Activated CD4-positive, CD25-positive, alpha-beta regulatory T cell treated with anti-CD3 and anti-CD28 coated beads, Interleukin-2, amount 50 U/mL, for 16 hours (primary cell): ENCODE measurements around the gene MYO1E.
A peak's percentile ranks its signal among the peaks of the same experiment; 100 is the strongest.

Experiments used
- DNase-seq: peaks from one replicate; pipeline ENCODE4 v3.0.0-alpha.2; 2020; ENCODE audit warnings: low read depth, low spot score

MYO1E gene

GRCh38 chr15:59317211-59317610 is 55.5 kb downstream of the MYO1E start:
- no peak for DNase-seq

- DNase-seq, result no peak
Measured at GRCh38 chr15:59315914-59316451, 56.7 kb downstream of the MYO1E start.

- DNase-seq, result no peak
Measured at GRCh38 chr15:59313641-59314332, 58.9 kb downstream of the MYO1E start.

GRCh38 chr15:59312205-59312604 is 60.5 kb downstream of the MYO1E start:
- no peak for DNase-seq

- no peak for DNase-seq
Measured at GRCh38 chr15:59311195-59311594, 61.5 kb downstream of the MYO1E start.

GRCh38 chr15:59309405-59309804 is 63.3 kb downstream of the MYO1E start:
- no peak for DNase-seq

GRCh38 chr15:59307165-59307537 is 65.5 kb downstream of the MYO1E start:
- no peak for DNase-seq

GRCh38 chr15:59306520-59307164 is 66.0 kb downstream of the MYO1E start:
- no peak for DNase-seq

- DNase-seq, result no peak
Measured at GRCh38 chr15:59304807-59305206, 67.9 kb downstream of the MYO1E start.

- DNase-seq, result no peak
Measured at GRCh38 chr15:59304034-59304795, 68.5 kb downstream of the MYO1E start.

GRCh38 chr15:59303633-59304032 is 69.0 kb downstream of the MYO1E start:
- DNase-seq, result no peak

GRCh38 chr15:59303136-59303535 is 69.5 kb downstream of the MYO1E start:
- no peak for DNase-seq

GRCh38 chr15:59301527-59301926 is 71.1 kb downstream of the MYO1E start:
- DNase-seq, result no peak

GRCh38 chr15:59300618-59301139 is 72.0 kb downstream of the MYO1E start:
- DNase-seq, result no peak

GRCh38 chr15:59299929-59300617 is 72.6 kb downstream of the MYO1E start:
- peak; percentile 42 for DNase-seq

- DNase-seq, result no peak
Measured at GRCh38 chr15:59298854-59299250, 73.8 kb downstream of the MYO1E start.

GRCh38 chr15:59298225-59298853 is 74.3 kb downstream of the MYO1E start:
- DNase-seq, result peak; percentile 6

GRCh38 chr15:59296181-59296617 is 76.5 kb downstream of the MYO1E start:
- DNase-seq, result no peak

- DNase-seq, result no peak
Measured at GRCh38 chr15:59295261-59296001, 77.2 kb downstream of the MYO1E start.

- DNase-seq, result no peak
Measured at GRCh38 chr15:59294574-59295260, 78.0 kb downstream of the MYO1E start.
